Measurements from ENCODE around the gene MESD.

MESD gene

DNA sequence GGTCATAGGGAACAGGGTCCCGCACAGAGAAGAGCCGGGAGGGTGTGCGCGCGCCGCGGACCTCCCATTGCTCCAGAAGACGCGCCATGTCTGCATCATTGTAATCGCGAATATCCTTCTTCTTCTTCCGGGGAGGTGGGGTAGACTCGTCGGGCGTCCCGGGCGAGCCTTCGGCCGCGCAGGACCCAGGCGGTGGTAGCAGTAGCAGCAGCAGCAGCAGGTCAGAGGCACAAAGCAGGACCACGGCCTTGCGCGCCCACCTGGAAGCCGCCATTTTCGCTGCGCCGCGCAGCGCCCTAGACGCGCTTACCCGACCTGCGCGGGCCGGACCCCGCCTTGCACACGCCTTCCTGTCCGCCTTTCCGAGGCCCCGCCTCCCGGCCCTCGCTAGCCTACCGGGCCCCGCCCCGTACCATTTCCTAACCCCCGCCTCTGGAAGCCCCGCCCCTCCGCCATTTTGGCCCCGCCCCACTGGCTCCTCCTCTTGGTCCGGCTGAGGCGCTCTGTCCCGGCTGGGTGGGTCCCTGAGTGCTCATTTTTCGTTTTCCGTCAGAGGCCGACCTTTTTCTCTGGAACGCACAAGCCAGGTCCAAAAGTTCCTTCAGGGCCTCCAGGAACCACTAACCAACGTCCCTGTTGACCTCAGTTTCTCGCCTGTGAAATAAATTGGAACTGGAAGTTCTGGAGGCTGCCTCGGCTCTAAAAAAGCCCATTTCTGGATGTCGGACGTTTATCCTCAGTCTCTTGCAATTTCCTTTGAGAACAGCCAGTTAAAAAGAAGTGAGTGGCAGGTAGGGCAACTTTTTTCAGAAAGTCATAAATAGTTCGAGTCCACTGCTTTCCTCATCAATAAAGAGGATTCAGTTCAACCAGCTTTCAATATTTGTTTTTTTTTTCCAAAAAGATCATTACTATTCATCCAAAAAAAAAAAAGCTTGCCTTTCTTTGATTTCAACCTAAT lies at the start of gene MESD:
TSS of gene MESD (minus strand) at position 302 of the 961 bp plus-strand sequence. CDS start at position 274, 28 bp downstream.
- DNase-seq (ENCODE audit: low spot score): peak; percentile 99

DNA sequence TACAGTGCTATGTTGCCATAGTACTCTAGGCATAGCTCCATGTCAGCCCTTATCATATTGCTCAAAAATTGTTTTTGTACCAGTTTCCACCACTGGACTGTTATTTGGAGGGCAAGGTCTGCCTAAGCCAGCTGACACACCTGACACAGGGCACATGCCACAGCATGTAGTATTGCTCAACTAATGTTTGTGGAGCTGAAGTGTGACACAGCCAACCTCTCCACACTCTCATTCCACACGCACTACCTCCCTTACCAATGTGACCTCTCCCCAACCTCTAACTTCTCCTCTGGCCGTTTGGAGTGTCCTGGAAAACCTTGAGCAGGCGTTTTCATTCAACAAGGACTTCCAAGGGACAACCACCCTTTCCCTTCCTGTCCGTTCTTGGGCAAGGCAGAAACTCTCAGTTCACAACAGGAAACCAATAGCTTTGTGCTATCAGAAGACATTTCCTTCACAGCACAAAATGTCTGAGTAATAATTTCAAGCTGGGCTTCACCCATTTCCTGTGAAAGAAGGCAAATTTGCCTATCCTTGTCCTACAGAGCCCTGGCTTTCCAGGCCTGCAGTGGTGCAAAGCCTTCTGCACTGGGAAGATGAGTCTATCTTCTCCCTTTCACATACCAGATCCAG lies 49.5 kb upstream of the MESD start:
- no peak for DNase-seq (ENCODE audit: low spot score)

- no peak for DNase-seq (ENCODE audit: low spot score)
Measured at GRCh38 chr15:81037952-81038743, 48.5 kb upstream of the MESD start.

- DNase-seq (ENCODE audit: low spot score): no peak
Measured at GRCh38 chr15:81033508-81033907, 43.9 kb upstream of the MESD start.

GRCh38 chr15:81032818-81033217 lies 43.2 kb upstream of the MESD start:
- no peak for DNase-seq (ENCODE audit: low spot score)

- no peak for DNase-seq (ENCODE audit: low spot score)
Measured at GRCh38 chr15:81032355-81032754, 42.7 kb upstream of the MESD start.

DNA sequence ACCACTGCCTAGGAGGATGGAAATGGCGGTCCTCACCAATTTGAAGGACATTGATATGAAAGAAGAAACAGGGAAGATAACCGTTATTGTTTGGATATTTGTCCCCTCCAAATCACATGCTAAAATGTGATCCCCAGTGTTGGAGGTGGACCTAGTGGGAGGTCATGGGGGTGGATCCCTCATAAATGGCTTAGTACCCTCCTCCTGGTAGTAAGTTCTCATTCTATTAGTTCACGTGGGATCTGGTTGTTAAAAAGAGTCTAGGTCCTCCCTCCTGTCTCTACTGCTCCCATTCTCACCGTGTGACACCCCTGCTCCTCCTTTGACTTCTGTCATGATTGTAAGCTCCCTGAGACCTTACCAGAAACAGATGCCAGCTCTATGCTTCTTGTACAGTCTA lies 41.6 kb upstream of the MESD start:
- no peak for DNase-seq (ENCODE audit: low spot score)

DNA sequence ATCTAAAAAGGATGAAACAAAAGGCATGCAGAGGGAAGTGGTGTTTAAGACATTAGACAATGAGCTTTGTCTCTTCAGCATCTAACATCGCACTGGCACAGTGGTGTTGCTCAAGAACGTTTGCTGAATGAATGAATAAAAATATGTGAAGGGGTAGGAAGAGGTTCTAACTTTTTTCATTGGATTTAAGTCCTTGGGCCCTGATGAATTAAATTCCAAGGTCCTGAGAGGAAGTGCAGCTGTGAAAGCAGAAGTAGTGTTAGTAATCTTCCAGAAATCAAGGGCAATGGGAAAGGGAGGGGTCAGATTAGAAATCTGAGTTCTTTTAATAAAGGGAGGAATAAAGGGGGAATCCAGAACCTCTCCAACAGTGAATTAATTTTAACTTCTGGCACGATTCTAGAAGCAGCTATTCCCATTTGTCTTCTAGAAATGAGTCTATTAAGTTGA lies 40.7 kb upstream of the MESD start:
- DNase-seq (ENCODE audit: low spot score): no peak

DNA sequence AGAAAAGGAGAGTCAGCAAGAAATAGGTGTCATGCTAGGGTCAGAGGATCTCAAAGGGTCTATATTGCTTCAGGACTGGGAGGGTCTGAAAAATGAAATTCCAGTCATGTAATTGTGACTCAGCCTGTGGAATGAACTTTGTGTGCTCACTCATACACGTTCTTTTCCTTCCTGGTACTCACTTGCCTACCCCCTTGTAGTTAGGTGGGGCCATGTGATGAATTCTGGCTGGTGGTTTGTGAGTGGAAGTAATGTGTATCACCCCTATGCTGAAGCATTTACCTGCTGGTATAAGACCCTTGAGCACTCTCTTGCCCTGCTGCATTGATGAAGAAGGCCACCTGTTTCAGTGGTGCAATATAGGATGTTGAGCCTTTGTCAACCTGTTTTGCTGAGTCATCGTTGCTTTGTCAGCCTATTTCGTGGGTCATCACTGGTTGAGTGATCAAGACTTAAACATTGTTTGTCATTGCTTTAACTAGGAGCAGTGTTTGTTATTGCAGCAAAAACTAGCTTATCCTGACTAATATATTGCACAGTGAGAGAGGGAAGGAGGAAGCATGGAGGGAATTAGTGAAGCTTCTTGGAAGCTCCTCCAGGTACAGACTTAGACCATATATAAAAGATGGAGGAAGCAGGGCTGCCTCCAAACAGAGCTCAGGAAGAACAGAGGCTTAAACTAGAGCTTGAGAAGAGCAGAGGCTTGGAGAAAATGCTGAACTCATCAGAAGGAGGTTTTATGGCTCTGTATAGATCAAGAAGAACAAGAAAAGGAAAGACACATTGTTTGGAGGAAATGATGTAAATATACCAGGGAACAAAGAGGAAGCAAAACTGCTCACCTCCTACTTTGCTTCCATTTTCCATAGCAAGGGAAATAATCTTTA lies 40.0 kb upstream of the MESD start:
- peak; percentile 31 for DNase-seq (ENCODE audit: low spot score)

- peak; percentile 17 for DNase-seq (ENCODE audit: low spot score)
Measured at GRCh38 chr15:81026836-81027599, 37.4 kb upstream of the MESD start.

GRCh38 chr15:81025721-81026370 lies 36.2 kb upstream of the MESD start:
- no peak for DNase-seq (ENCODE audit: low spot score)

DNA sequence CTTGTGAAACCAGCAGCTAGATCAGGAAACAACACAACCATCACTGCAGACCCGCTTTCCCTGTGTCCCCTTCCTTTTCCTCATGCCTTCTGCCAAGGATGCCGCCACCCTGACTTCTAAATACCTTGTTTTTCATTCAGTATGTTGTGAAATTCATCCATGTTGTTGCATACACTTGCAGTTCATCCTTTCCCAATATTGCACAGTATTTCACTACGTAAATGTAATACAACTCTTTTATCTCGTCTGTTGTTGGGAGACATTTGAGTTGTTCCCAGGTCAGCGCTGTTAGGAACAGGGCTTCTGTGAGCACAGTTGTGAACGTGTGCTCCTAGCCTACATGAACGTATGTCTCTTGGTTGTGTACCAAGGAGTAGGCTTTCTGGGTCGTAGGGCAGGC lies 35.3 kb upstream of the MESD start:
- DNase-seq (ENCODE audit: low spot score): no peak

GRCh38 chr15:81024265-81024872 lies 34.8 kb upstream of the MESD start:
- DNase-seq (ENCODE audit: low spot score): no peak

DNA sequence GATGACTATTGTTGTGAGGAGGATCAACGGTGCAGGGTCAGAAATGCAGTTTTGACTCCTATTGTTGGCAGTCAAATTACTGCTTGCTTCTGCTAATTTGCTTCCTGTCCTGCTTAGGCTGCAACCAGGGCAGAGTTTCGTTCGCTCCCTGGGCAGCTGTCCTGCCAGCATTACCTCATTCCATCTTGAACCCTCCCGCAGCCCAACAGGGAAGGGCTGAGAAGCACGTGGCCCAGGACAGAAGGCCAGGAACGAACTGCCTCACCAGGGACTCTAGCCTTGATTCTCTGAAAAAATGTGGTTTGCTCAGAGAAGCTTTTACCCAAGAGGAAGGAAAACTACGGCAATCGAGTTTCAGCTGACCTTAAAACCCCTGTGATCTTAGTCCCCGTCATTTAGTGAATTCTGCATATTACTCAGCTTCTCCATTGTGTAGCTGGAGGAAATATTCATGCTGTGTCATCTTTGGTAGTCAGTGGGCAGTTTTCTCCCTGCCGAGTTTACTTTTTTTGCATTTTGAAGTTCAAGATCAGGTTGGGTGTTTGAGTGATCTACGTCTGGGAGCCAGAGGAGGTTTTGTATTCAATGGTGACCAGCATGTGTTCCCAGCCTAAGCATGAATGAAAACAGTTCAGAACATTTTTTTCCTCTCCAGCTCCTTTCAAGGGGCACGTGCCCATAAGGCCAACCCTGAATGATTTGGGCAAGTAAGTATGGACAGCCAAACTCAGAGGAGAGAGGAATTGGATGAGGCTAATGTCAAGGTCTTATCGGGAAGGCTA lies 34.1 kb upstream of the MESD start:
- DNase-seq (ENCODE audit: low spot score): peak; percentile 81

DNA sequence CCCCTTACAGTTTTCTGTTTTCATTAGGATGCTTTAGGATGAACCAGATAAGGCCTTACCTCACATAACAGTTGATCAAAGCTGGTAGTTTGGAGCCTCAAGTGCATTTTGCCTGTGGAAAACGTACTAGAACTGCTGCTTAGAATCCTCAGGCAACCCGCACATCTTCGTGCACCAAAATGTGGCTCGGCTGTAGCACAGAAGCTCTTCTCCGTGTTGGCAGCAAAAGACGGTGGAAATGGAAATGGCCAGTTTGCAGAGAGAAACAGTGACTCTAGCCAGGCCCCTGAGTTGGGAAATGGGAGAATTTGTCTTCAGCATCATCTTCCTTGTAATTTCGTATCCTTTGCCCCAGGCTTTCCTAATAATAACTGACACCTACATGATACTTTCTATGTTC lies 31.7 kb upstream of the MESD start:
- no peak for DNase-seq (ENCODE audit: low spot score)

DNA sequence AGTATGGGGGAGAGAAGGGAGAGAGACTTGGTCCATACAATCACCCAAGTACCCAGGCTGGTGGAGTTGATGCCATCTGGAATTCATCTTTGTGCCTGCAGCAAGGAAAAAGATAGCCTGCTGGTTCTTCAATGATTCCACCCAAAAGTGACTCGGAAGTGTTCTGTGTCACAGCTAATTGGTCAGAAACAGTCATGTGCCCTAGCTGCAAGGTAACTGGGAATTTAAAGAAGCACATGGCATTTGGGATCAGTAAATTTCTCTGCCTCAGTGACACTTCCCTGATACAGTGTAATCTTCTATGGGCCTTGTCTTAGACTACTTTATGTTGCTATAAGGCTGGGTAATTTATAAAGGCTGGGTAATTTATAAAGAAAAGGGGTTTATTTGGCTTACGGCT lies 28.6 kb upstream of the MESD start:
- DNase-seq (ENCODE audit: low spot score): no peak

DNA sequence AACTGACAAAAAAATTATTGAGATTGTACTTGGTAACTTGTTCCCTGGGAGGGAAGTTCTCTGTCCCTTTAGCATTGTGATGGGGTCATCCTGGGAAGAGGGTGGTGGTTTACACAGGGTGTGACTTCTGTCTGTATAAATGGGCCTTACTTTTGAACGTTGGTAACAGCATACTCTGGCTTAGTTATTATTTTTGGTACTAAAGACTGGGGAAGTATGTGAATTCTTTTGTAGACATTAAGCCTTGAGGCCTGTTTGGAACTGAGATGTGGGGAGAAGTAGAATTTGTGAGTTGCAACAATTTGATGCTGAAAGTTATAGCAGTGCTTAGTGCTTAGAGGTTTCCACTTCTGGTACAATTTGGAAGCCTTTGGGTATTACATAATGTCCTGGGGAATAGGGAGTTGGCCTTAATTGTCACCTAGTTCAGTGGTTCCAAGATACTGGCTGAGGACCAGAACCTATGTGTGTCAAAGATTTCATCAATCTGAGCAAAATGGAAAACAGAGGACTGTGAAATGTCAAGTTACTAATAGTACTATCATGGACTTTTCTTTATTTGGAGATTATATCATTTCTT lies 27.0 kb upstream of the MESD start:
- DNase-seq (ENCODE audit: low spot score): no peak
